ENCODE data around the gene CEP43. TPM values are rescaled to one million over a fixed set of nuclear protein-coding genes. Genes with fewer than 3 reads are reported as not detected.

The CEP43 gene
- total RNA-seq, 1 experiment from 2014 or later: 16.7 TPM

DNA sequence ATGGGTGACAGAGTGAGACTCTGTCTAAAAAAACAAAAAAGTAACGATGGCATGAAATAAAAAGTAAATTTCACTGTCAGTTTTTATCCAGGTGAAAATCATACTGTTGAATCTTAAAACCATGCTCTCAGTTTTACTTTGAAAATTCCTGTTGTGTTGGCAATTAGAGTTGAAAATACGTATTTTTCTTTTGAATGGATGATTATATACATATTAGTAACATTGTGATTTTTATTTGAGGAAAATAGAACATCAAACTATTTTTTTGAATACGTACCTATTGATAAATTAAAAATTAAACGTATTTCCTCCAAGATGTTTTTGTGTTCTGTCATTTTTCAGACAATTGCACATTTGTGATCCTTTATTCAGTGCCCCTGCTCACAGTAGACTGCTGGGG, 14.7 kb downstream of the CEP43 start:
- no peak for DNase-seq (ENCODE audit: low spot score)

- DNase-seq (ENCODE audit: low spot score): no peak
Observed at GRCh38 chr6:167015302-167015701, 16.1 kb downstream of the CEP43 start.

GRCh38 chr6:167020206-167020605, 21.0 kb downstream of the CEP43 start:
- DNase-seq (ENCODE audit: low spot score): no peak

DNA sequence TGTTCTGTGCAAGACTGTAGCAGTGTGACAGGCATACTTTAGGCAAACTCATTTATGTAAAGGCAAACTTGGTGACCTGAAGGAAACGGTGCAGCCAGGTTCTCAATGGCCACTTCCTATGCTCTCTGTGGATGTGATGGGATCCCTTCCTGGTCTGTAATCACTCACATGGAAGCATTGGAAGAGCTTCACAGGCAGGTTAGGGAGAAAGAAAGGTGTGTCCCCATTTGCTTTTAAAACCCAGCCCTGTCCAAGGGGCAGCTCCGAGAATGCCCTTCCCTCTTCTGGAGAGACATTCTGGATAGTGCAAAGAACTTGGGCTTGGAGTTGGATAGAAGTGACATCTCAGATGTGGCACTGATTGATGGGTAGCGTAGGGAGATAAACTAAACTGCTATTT, 28.1 kb downstream of the CEP43 start:
- DNase-seq (ENCODE audit: low spot score): no peak

DNA sequence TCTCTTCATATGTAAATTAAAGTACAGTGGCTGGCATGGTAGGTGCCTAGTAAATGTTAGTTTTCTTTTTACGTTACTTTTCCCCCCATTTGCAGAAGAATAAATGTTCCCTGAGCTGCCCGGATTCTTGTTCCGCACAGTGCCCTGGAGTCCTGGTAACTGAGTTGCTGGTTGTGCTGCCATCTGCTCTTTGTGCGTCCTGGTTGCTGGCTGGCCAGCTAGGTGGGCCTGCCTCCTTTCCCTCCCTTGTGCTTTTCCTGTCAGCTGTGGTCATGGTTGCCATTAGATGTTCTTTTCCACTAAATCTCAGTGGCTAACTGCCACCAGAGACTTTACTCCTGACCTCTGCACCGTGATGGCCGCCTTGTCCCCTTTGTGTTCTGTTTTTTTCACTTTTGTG, 28.6 kb downstream of the CEP43 start:
- DNase-seq (ENCODE audit: low spot score): no peak

GRCh38 chr6:167030222-167031072, 31.2 kb downstream of the CEP43 start:
- DNase-seq (ENCODE audit: low spot score): no peak

- no peak for DNase-seq (ENCODE audit: low spot score)
Observed at GRCh38 chr6:167031082-167031709, 32.0 kb downstream of the CEP43 start.

GRCh38 chr6:167034056-167034455, 34.9 kb downstream of the CEP43 start:
- no peak for DNase-seq (ENCODE audit: low spot score)

GRCh38 chr6:167037762-167038161, 38.6 kb downstream of the CEP43 start:
- DNase-seq (ENCODE audit: low spot score): no peak

DNA sequence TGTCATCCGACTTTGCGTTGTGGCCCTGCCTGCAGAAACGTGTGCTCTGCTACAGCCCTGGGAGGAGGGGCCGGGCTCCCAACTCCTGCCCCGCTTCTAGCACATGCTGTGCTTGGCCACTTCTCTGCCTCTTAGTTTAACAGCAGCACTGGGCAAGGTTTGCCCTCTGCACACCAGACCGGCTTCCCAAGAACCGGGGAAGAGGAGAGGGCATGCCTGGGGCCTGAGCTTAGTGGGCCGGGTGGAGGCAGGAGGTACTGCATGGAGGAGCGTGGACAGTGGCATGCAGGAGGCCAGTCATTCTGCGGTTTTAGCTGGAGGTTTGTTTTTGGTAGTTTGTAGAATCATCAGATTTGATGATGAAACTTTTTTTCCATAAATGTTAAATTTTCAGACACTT, 45.5 kb downstream of the CEP43 start:
- no peak for DNase-seq (ENCODE audit: low spot score)

DNA sequence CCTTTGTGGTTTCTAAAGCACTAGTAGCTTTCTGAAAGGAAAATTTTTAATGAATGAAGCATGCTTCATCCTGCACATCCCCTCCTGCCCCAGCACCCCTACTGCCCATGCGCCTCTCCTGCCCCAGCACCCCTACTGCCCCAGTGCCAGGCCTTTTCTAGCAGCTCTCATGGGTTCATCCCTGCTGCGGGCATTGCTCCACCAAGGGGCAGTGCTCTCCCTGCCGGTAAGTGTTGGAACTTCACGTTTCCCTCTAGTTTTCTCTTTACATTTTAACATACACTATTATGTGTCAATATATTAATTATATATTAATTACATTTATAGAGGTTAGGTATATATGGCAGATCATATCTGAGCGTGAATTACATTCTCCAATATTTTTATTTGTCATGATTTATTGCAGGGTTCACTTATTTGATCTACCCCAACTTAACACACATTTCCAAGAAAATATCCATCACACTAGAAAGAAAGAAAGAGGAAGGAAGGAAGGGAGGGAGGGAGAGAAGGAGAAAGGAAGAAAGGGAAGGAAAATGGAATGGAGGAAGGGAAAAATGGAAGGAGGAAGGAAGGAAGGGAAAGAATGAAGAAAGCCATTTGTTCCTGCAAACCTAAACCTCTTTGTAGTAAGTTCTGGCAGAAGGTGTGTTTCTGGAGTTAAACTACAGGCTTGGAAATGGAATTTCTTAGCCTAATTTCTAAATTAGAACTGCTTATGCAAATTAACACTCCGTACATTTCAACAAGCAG, 46.8 kb downstream of the CEP43 start:
- DNase-seq (ENCODE audit: low spot score): no peak

DNA sequence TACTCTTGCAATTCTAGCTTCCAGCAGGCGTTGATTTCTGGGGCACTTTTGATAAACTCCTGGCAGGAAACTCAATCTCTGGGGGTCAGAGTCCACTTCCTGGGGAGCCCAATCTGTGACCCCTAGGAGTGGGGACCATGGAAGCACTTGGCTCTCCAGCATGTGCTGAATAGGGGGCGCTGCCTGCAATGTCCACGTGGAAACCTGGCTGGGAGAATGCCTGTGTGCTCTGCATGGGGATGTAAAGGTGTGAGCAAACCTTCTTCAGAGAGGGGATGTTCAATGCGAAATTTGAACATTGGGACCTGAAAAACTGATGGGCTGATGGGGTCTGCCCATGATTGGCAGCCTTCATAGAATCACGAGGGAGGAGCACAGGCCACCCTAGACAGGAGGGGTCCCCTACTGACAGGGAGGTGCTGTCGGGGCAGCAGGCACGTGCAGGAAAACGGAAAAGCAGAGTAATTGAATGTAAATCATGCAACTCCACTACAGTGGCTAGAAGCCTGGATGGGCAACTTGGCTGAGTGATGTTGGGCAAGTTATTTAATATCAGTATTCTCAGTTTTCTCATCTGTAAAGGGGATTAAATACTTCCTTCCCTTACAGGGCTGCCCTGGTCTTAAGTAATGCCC, 47.8 kb downstream of the CEP43 start:
- no peak for DNase-seq (ENCODE audit: low spot score)

DNA sequence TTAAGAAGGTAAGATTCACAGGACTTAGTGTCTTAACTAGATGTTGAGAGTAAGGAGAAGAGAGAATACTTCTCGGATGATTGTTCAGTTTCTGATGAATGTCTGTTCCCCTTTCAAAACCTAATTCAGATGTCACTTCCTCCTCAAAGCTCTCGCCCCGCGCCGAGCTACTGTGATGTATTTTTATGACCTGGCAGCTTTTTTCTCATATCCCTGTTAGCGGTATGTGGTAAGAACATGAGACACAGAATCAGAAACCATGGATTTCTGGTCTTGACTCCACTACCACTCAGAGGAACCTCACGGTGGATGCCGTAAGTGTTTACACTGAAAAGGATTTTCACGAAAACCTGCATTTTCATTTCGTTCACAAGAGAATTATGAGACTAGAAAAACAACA, 48.4 kb downstream of the CEP43 start:
- no peak for DNase-seq (ENCODE audit: low spot score)

Other genes starting within 250 kb of the CEP43 start
- gene RNASET2, start 42.8 kb upstream of the CEP43 start, total RNA-seq (2014; rRNA removed; shearing (Covaris generic)): 9.8 and 19.8 TPM in 2 replicates
- gene CCR6, start 123.7 kb downstream of the CEP43 start, total RNA-seq (2014; rRNA removed; shearing (Covaris generic)): not detected in 2 replicates
- not detected in 2 replicates for gene GPR31, start 158.6 kb downstream of the CEP43 start, total RNA-seq (2014; rRNA removed; shearing (Covaris generic))

Data from H4 (cell line).